Spleen (tissue), 7 donors: Measurements from ENCODE around the gene PPM1H.
"Not testable (repeated sequence)": the region's sequence is repeated elsewhere in the genome, so short reads cannot be mapped to it uniquely, and the experiment has no call there.

Experiments
- POLR2A ChIP-seq, 3 donors: fragments of 450-650 bp; IDR thresholded peaks; one replicate each; pipeline ENCODE4 v1.5.1; 2017; ENCODE audit warnings: antibody characterized with exemption in 3 of 3, mild to moderate bottlenecking in 1 of 3
- POLR2AphosphoS5 ChIP-seq, 3 donors: sonication (generic); formaldehyde crosslinking; IDR thresholded peaks; one replicate each; pipeline ENCODE4 v1.5.1; 2017; ENCODE audit warnings: antibody characterized with exemption in 3 of 3
- TF ChIP-seq, protein P1 (sequence below), 11 experiments: fragments of 200-600 bp in 7 of 11; fragments of 450-650 bp in 4 of 11; sonication (generic) in 4 of 11; IDR thresholded peaks in 8 of 11; conservative IDR thresholded peaks in 3 of 11; 1 replicate in 7 of 11; 2 replicates in 4 of 11; pipeline versions ENCODE4 v1.4.0 to v1.8.0; 2016 to 2021; ENCODE audit warnings: antibody characterized with exemption in 11 of 11, inconsistent platforms in 4 of 11, mild to moderate bottlenecking in 1 of 11
- donor health status: DM: no; HTN: no; CAD: no; lungs with moderate emphysema.
- donor health status: DM: no; HTN: no; CAD: no.
- donor health status: DM: no; HTN: no; CAD: no.

DNA sequence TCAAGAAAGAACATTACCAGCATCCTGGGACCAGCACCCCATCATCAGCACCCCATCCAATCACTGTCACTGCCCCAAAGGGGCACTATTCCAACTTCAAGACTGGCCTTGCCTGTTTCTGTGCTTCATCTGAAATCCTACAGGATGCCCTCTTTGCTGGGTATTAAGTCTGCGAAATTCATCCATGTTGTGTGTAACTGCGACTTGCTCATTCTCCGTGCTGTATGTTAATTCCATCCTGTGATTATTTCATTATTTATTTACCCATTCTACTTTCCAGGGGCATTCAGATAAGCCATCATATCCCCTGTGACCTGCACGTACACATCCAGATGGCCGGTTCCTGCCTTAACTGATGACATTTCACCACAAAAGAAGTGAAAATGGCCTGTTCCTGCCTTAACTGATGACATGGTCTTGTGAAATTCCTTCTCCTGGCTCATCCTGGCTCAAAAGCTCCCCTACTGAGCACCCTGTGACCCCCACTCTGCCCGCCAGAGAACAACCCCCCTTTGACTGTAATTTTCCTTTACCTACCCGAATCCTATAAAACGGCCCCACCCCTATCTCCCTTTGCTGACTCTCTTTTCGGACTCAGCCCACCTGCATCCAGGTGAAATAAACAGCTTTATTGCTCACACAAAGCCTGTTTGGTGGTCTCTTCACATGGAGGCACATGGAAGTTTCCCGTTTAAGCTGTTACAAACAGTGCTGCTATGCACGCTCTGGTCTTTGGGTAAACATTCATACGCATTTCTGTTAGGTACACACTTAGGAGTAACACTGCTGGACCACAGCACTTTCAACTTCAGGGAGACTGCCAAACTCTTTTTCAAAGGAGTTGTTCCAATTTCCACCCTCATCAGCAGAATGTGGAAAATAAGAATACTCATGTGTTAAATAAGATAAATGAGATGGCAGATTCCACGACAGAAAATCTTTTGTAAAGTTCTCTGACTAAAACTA, 205.1 kb downstream of the PPM1H start:
- TF ChIP-seq, protein P1, sequence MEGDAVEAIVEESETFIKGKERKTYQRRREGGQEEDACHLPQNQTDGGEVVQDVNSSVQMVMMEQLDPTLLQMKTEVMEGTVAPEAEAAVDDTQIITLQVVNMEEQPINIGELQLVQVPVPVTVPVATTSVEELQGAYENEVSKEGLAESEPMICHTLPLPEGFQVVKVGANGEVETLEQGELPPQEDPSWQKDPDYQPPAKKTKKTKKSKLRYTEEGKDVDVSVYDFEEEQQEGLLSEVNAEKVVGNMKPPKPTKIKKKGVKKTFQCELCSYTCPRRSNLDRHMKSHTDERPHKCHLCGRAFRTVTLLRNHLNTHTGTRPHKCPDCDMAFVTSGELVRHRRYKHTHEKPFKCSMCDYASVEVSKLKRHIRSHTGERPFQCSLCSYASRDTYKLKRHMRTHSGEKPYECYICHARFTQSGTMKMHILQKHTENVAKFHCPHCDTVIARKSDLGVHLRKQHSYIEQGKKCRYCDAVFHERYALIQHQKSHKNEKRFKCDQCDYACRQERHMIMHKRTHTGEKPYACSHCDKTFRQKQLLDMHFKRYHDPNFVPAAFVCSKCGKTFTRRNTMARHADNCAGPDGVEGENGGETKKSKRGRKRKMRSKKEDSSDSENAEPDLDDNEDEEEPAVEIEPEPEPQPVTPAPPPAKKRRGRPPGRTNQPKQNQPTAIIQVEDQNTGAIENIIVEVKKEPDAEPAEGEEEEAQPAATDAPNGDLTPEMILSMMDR (IDR thresholded peaks at IDR 0.05 in 8 of 11, conservative IDR thresholded peaks at IDR 0.05 in 3 of 11): not testable (repeated sequence)
- TF ChIP-seq POLR2A, POLR2AphosphoS5 (IDR thresholded peaks at IDR 0.05): not testable (repeated sequence)
